HEK293T (cell line): Measurements from ENCODE around the gene TOP3A.
A peak's percentile ranks its signal among the peaks of the same experiment; 100 is the strongest.

ENCODE experiments used
- CTCF ChIA-PET: fragments of 350-600 bp; formaldehyde crosslinking; extraction: SDS; loops from one replicate; lab custom pipeline; 2021; ENCODE audit warnings: antibody characterized with exemption, inconsistent platforms; lab: Yijun Ruan, JAX
- POLR2A ChIA-PET: fragments of 350-600 bp; formaldehyde crosslinking; extraction: SDS; loops from one replicate; lab custom pipeline; 2020; ENCODE audit warnings: antibody characterized with exemption, inconsistent platforms; lab: Yijun Ruan, JAX
- DNase-seq: peaks from one replicate; pipeline ENCODE4 v3.0.0; 2012; ENCODE audit warnings: mixed read lengths; ENCODE audit errors: extremely low spot score
- ARNT ChIP-seq: fragments of 450-650 bp; IDR thresholded peaks from 2 replicates; pipeline ENCODE4 v1.6.1; 2017; ENCODE audit warnings: mild to moderate bottlenecking
- BHLHE40 ChIP-seq: fragments of 450-650 bp; IDR thresholded peaks from 2 replicates; pipeline ENCODE4 v1.6.1; 2016; ENCODE audit warnings: mild to moderate bottlenecking, moderate library complexity, borderline replicate concordance
- CTBP1 ChIP-seq: fragments of 450-650 bp; IDR thresholded peaks from 2 replicates; pipeline ENCODE4 v1.6.1; 2016; ENCODE audit warnings: borderline replicate concordance
- ELF4 ChIP-seq: fragments of 450-650 bp; IDR thresholded peaks from 2 replicates; pipeline ENCODE4 v1.6.1; 2017; ENCODE audit warnings: antibody characterized with exemption
- FOXA1 ChIP-seq: fragments of 450-650 bp; IDR thresholded peaks from 2 replicates; pipeline ENCODE4 v1.6.1; 2016; ENCODE audit warnings: mild to moderate bottlenecking
- FOXK2 ChIP-seq: fragments of 450-650 bp; IDR thresholded peaks from 2 replicates; pipeline ENCODE4 v1.6.1; 2016; ENCODE audit warnings: mild to moderate bottlenecking
- FOXM1 ChIP-seq: fragments of 450-650 bp; IDR thresholded peaks from 2 replicates; pipeline ENCODE4 v1.6.1; 2017; ENCODE audit warnings: mild to moderate bottlenecking, borderline replicate concordance
- HDGF ChIP-seq: fragments of 450-650 bp; IDR thresholded peaks from 2 replicates; pipeline ENCODE4 v1.6.1; 2017; ENCODE audit warnings: antibody characterized with exemption, borderline replicate concordance
- L3MBTL2 ChIP-seq: fragments of 450-650 bp; conservative IDR thresholded peaks from 2 replicates; pipeline ENCODE4 v1.6.1; 2016; ENCODE audit warnings: mild to moderate bottlenecking
- LEF1 ChIP-seq: fragments of 450-650 bp; IDR thresholded peaks from 2 replicates; pipeline ENCODE4 v1.6.1; 2017; ENCODE audit warnings: mild to moderate bottlenecking, borderline replicate concordance
- NFRKB ChIP-seq: fragments of 450-650 bp; IDR thresholded peaks from 2 replicates; pipeline ENCODE4 v1.6.1; 2016; ENCODE audit warnings: mild to moderate bottlenecking, moderate library complexity
- SP1 ChIP-seq: fragments of 450-650 bp; IDR thresholded peaks from 2 replicates; pipeline ENCODE4 v1.6.1; 2017
- SUZ12 ChIP-seq: fragments of 450-650 bp; IDR thresholded peaks from 2 replicates; pipeline ENCODE4 v1.6.1; 2016; ENCODE audit warnings: mild to moderate bottlenecking
- TARDBP ChIP-seq: fragments of 450-650 bp; IDR thresholded peaks from 2 replicates; pipeline ENCODE4 v1.6.1; 2016
- ZNF384 ChIP-seq: fragments of 450-650 bp; IDR thresholded peaks from 2 replicates; pipeline ENCODE4 v1.6.1; 2016
- TF ChIP-seq, protein P1 (sequence below): fragments of 450-650 bp; IDR thresholded peaks from 2 replicates; pipeline ENCODE4 v1.6.1; 2016

The TOP3A gene

DNA sequence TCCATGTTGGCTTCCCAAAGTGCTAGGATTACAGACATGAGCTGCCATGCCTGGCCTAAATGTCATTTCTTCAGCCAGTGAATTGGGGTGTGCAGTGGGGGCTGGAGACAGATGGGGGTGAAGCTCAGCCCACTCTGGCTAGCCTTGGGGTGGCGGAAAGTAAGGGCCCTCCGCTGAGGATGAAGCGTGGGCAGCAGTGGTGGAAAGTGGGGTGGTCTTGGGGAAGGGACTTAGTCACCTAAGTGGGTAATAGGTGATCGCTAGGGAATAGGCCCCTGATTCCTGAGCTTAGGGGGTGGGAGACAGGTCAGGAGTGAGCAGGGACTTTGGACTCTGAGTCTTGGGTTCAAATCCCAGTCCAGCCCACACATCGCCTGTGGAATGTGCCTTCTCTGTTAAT lies 87.2 kb downstream of the TOP3A start:
- ChIA-PET CTCF (interaction anchor here (0.6 kb wide), 1 partner anchor 85 kb away, joined by 3 read pairs; no protein-coding TSS in a partner anchor), POLR2A (interaction anchor here (0.6 to 1.4 kb wide), 3 partner anchors 10 to 294 kb away, joined by 3 read pairs; no protein-coding TSS in a partner anchor)
- TF ChIP-seq ZNF384 (no peak), ARNT (no peak), SP1 (no peak), HDGF (no peak), CTBP1 (no peak), FOXA1 (no peak), FOXM1 (no peak), SUZ12 (no peak), LEF1 (no peak), L3MBTL2 (no peak)
- no peak for DNase-seq

DNA sequence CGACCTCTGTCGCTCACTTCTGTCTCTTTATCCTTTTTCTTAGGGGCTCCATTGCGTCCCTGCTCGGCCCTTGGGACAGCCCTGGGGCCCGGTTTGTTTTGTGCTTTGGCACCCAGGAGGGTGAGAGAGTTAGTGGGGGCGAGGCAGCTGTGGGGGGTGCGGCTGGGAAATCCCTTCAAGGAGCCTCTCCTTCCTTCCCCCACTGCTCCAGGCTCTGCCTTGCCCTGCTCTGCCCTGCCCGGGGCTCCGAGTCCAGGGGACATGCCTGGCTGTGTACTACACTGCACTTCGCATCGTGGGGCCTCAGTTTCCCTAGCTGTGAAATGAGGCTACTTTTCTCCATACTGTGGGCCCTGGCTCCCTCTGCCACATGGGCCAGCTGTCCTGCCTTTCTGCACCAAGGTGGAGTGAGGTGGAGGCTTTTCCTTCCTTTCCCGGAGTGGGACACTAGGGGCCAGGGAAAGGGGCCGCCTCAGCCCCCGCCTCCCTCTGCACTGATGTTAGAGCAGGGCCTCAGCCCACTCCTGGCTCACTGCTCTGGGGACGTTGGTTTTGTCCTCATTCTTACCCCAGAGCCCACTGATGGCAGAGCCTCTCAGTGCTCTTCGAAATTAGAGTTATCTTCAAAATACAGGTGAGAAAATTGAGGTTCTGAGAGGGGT lies 88.4 kb downstream of the TOP3A start:
- ChIA-PET POLR2A (interaction anchor here (0.9 kb wide), 1 partner anchor 29 kb away, joined by 3 read pairs; no protein-coding TSS in a partner anchor), CTCF (no interaction called here)
- DNase-seq, result no peak
- TF ChIP-seq NFRKB (no peak), ZNF384 (no peak), FOXA1 (no peak), HDGF (no peak), L3MBTL2 (no peak), FOXK2 (no peak), BHLHE40 (no peak), SUZ12 (no peak), FOXM1 (no peak), SP1 (no peak), CTBP1 (no peak), TARDBP (no peak), ARNT (no peak), ELF4 (no peak)
- TF ChIP-seq, protein P1, sequence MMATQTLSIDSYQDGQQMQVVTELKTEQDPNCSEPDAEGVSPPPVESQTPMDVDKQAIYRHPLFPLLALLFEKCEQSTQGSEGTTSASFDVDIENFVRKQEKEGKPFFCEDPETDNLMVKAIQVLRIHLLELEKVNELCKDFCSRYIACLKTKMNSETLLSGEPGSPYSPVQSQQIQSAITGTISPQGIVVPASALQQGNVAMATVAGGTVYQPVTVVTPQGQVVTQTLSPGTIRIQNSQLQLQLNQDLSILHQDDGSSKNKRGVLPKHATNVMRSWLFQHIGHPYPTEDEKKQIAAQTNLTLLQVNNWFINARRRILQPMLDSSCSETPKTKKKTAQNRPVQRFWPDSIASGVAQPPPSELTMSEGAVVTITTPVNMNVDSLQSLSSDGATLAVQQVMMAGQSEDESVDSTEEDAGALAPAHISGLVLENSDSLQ, result no peak

DNA sequence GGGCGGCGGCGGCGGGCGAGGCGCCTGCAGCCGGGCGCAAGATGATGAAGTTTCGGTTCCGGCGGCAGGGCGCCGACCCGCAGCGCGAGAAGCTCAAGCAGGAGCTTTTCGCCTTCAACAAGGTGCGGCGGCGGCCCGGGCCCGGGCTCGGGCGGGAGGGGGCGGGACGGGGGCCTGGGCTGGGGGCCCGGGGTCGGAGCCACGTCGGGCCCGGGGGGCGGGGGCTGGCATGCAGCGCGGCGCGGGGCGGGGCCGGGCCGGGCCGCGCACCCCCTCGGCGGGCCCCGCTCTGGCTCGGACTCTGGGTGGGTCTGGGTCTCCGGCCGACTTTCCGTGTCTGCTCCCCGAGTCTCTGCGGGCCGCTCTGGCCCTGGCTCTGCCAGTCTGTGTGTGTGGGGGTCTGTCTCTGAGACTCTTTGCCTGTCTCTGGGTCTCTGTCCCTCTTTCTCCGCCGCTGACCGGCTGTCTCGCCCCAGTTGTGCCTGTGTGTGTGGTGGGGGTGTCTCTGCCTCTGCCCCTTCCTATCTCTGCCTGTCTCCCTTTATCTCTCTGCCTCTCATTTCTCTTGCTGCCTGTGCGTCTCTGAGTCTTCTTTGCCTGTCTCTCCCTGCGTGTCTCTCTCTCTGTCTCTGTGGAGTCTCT lies 89.0 kb downstream of the TOP3A start:
- ChIA-PET CTCF (no interaction called here), POLR2A (interaction anchor here (0.9 to 1.5 kb wide), 2 partner anchors 29 to 89 kb away, joined by 3 to 5 read pairs; partner anchors contain the start of gene TOP3A)
- no peak for TF ChIP-seq HDGF
- TF ChIP-seq CTBP1, result no peak
- no peak for TF ChIP-seq FOXM1
- TF ChIP-seq L3MBTL2, result no peak
- no peak for TF ChIP-seq ZNF384
- TF ChIP-seq BHLHE40, result no peak
- no peak for TF ChIP-seq LEF1
- TF ChIP-seq, protein P1, result no peak
- TF ChIP-seq ARNT, result no peak
- no peak for TF ChIP-seq NFRKB
- no peak for TF ChIP-seq ELF4
- no peak for TF ChIP-seq TARDBP
- no peak for TF ChIP-seq SP1
- DNase-seq, result peak; percentile 18

DNA sequence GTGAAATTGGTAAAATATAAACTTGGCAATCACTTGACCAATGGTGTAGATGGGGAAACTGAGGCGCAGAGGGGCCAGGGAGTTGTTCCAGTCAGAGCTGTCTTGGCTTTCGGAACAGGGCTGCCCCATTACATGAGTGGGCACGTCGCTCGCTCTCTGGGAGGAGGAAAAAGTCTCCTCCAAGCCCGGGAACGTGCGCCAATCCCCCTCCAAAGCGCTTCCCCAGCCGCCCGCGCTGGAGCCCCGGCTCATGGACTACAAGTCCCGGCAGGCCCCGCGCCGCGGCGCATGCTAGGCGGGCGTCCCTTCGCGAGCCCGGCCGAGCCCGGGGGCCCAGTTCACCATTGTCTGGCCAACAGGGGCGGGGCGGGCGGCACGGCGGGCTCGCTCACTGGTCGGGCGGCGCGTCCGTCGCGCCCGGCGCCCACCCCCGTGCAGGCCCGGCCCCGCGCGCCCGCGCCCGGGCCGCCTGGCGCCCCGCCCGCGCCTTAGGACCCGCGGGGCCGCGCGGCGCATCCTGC lies 89.6 kb downstream of the TOP3A start, which contains the start of gene LLGL1:
TSS of gene LLGL1 (plus strand) at position 515 of the 521 bp plus-strand sequence. CDS start 48 bp downstream, outside the sequence.
- CTCF ChIA-PET, result no interaction called here
- POLR2A ChIA-PET, result interaction anchor here (1.2 to 2.0 kb wide), 4 partner anchors 12 to 89 kb away, joined by 3 to 13 read pairs (median 4); partner anchors contain the start of genes ALKBH5, MIEF2 and TOP3A
- DNase-seq, result peak; percentile 98
- peak; percentile 52 for TF ChIP-seq L3MBTL2
- TF ChIP-seq CTBP1, result no peak
- no peak for TF ChIP-seq ELF4
- TF ChIP-seq LEF1, result 0 out of 2 replicates have a peak, but pooled peaks have one; percentile 68
- TF ChIP-seq HDGF, result peak; percentile 76; the same call in 1 of the 2 replicates
- TF ChIP-seq, protein P1, result peak; percentile 87
- TF ChIP-seq NFRKB, result no peak
- TF ChIP-seq ARNT, result no peak
- no peak for TF ChIP-seq BHLHE40

DNA sequence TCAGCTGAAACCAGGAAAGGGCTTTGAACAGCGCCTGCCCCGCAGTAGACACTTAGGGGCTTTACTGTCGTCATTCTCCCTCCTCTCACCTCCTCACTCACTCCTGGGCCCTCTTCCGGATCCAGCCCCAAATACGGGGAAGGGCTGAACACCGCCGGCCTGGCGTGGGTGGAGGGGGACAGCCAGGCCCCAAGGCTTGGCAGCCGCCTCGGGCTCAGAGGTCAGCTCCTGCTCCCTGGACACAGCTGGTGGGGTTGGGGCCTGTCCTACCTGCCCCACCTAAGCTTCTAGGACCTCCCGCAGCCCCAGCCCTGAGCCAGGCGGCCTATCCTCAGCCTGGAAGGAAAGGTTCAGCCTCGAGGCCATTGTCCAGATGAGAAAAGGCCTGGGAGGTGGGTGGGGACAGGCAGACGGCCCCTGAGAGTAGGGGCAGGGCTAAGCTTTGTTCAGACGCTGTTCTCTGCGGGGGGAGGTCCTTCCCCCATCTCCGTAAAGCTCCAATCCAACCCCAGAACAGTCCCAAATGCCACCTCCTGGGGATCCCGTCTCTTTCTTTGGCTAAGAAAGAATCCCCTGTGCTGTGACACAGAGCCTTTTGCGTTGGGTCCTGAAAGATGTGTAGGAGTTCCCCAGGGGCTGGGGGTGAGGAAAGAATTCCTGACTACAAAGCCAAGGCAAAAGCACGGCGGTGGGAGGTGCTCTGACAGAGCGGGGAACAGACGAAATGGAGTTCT lies 90.2 kb downstream of the TOP3A start:
- CTCF ChIA-PET, result interaction anchor here (0.6 kb wide), 2 partner anchors 55 to 402 kb away, joined by 3 read pairs; no protein-coding TSS in a partner anchor
- DNase-seq, result peak; percentile 16
- POLR2A ChIA-PET, result interaction anchor here (0.8 to 2.0 kb wide), 5 partner anchors 12 to 90 kb away, joined by 3 to 13 read pairs (median 4); partner anchors contain the start of genes ALKBH5, MIEF2 and TOP3A
- no peak for TF ChIP-seq BHLHE40
- no peak for TF ChIP-seq NFRKB
- TF ChIP-seq L3MBTL2, result no peak; the same call in 1 of the 2 replicates
- TF ChIP-seq ZNF384, result no peak
- TF ChIP-seq CTBP1, result no peak
- TF ChIP-seq TARDBP, result no peak
- TF ChIP-seq FOXA1, result no peak
- TF ChIP-seq HDGF, result no peak
- no peak for TF ChIP-seq ELF4
- TF ChIP-seq, protein P1, result no peak
- no peak for TF ChIP-seq FOXM1
- no peak for TF ChIP-seq SP1
- no peak for TF ChIP-seq ARNT
- no peak for TF ChIP-seq FOXK2
- TF ChIP-seq SUZ12, result no peak
- no peak for TF ChIP-seq LEF1
